ENCODE measurements around the gene ANKRD39.
"Not testable (repeated sequence)": the region's sequence is repeated elsewhere in the genome, so short reads cannot be mapped to it uniquely, and the experiment has no call there.

The ANKRD39 gene

GRCh38 chr2:96866149-96866548, 8.3 kb upstream of the ANKRD39 start:
- no peak overlapping the region for H3K27ac ChIP-seq (ENCODE audit: low read depth, low read length)
- H3K4me1 ChIP-seq (ENCODE audit: control insufficient read depth in 1 of 2, insufficient read depth in 2 of 2, low read length in 2 of 2) = peaks cover 32 to 37% of the 10 kb centered on the region in 2 donors
- no peaks in the 10 kb centered on the region for H3K9me3 ChIP-seq (ENCODE audit: control insufficient read depth in 1 of 2, low read length in 2 of 2)

DNA sequence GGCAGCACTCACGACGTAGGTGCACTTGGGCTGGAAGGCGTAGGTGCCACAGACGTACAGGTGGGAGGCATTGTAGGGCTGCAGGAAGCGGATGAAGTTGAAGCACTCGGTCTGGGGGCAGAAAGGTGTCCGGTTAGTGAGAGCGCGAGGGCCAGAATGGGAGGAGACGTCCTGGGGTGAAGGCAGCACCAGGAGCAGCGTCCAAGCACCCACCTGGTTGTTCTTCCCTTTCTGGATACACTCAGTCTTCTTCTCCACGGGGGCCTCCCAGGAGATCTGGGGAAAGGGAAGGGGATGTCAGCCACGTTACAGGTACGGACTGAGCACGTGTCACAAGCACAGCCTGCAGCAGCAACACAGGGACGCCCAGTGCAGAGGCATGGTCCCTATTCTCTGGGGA, 7.8 kb upstream of the ANKRD39 start:
- no peaks in the 10 kb centered on the region for H3K9me3 ChIP-seq (ENCODE audit: control insufficient read depth in 1 of 2, low read length in 2 of 2)
- H3K9ac ChIP-seq (ENCODE audit: low read depth in 1 of 2, low read length in 2 of 2) = no peak overlapping the region
- H3K4me3 ChIP-seq (ENCODE audit: low read depth in 1 of 2, low read length in 2 of 2) = no peak overlapping the region
- H3K27me3 ChIP-seq (ENCODE audit: control insufficient read depth in 1 of 2, insufficient read depth in 2 of 2, low read length in 2 of 2) = peaks cover 2 to 3% of the 10 kb centered on the region in 2 donors
- H3K36me3 ChIP-seq (ENCODE audit: control insufficient read depth in 1 of 2, insufficient read depth in 2 of 2, low read length in 2 of 2) = peaks cover 16 to 47% of the 10 kb centered on the region in 2 donors
- H3K4me1 ChIP-seq (ENCODE audit: control insufficient read depth in 1 of 2, insufficient read depth in 2 of 2, low read length in 2 of 2) = peaks cover 27 to 32% of the 10 kb centered on the region in 2 donors
- H3K27ac ChIP-seq (ENCODE audit: low read depth, low read length) = no peak overlapping the region

More at GRCh38 chr2:96866149-96866548, 8.3 kb upstream of the ANKRD39 start:
- H3K27me3 ChIP-seq (ENCODE audit: control insufficient read depth in 1 of 2, insufficient read depth in 2 of 2, low read length in 2 of 2) = peaks cover 4 to 7% of the 10 kb centered on the region in 2 donors
- peaks cover 16 to 44% of the 10 kb centered on the region in 2 donors for H3K36me3 ChIP-seq (ENCODE audit: control insufficient read depth in 1 of 2, insufficient read depth in 2 of 2, low read length in 2 of 2)
- no peak overlapping the region for H3K4me3 ChIP-seq (ENCODE audit: low read depth in 1 of 2, low read length in 2 of 2)
- no peak overlapping the region for H3K9ac ChIP-seq (ENCODE audit: low read depth in 1 of 2, low read length in 2 of 2)

- H3K9ac ChIP-seq (ENCODE audit: low read depth in 1 of 2, low read length in 2 of 2) = no peak overlapping the region
- peaks cover 16 to 47% of the 10 kb centered on the region in 2 donors for H3K36me3 ChIP-seq (ENCODE audit: control insufficient read depth in 1 of 2, insufficient read depth in 2 of 2, low read length in 2 of 2)
- no peak overlapping the region for H3K4me3 ChIP-seq (ENCODE audit: low read depth in 1 of 2, low read length in 2 of 2)
- H3K4me1 ChIP-seq (ENCODE audit: control insufficient read depth in 1 of 2, insufficient read depth in 2 of 2, low read length in 2 of 2) = peaks cover 24 to 28% of the 10 kb centered on the region in 2 donors
- H3K27me3 ChIP-seq (ENCODE audit: control insufficient read depth in 1 of 2, insufficient read depth in 2 of 2, low read length in 2 of 2) = no peaks in the 10 kb centered on the region
- no peaks in the 10 kb centered on the region for H3K9me3 ChIP-seq (ENCODE audit: control insufficient read depth in 1 of 2, low read length in 2 of 2)
- H3K27ac ChIP-seq (ENCODE audit: low read depth, low read length) = no peak overlapping the region
Measured at GRCh38 chr2:96864343-96865091, 6.7 kb upstream of the ANKRD39 start.

- Histone ChIP-seq H3K27ac (ENCODE audit: low read depth, low read length) (no peak overlapping the region), H3K9ac (ENCODE audit: low read depth in 1 of 2, low read length in 2 of 2) (no peak overlapping the region), H3K9me3 (ENCODE audit: control insufficient read depth in 1 of 2, low read length in 2 of 2) (no peaks in the 10 kb centered on the region), H3K4me1 (ENCODE audit: control insufficient read depth in 1 of 2, insufficient read depth in 2 of 2, low read length in 2 of 2) (peaks cover 31 to 35% of the 10 kb centered on the region in 2 donors), H3K27me3 (ENCODE audit: control insufficient read depth in 1 of 2, insufficient read depth in 2 of 2, low read length in 2 of 2) (no peaks in the 10 kb centered on the region), H3K36me3 (ENCODE audit: control insufficient read depth in 1 of 2, insufficient read depth in 2 of 2, low read length in 2 of 2) (peaks cover 16 to 47% of the 10 kb centered on the region in 2 donors), H3K4me3 (ENCODE audit: low read depth in 1 of 2, low read length in 2 of 2) (no peak overlapping the region)
Measured at GRCh38 chr2:96863575-96864342, 5.9 kb upstream of the ANKRD39 start.

DNA sequence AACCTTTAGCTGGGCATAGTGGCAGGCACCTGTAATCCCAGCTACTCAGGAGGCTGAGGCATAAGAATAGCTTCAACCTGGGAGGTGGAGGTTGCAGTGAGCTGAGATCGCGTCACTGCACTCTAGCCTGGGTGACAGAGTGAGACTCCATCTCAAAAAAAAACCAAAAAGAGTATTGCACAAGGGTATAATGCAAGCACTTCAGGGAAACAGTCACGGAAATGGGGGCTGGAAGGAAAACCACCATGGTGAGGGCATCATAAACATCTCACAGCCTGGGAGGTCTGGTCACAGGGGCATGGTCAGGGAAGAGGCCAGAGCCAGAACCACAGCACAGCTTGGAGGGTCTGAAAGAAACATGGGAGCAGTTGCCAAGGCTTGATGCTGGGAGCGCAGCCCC, 5.2 kb upstream of the ANKRD39 start:
- H3K9me3 ChIP-seq (ENCODE audit: control insufficient read depth in 1 of 2, low read length in 2 of 2); H3K27ac ChIP-seq (ENCODE audit: low read depth, low read length): not testable (repeated sequence)
- H3K36me3 ChIP-seq (ENCODE audit: control insufficient read depth in 1 of 2, insufficient read depth in 2 of 2, low read length in 2 of 2) = peaks cover 16 to 47% of the 10 kb centered on the region in 2 donors

DNA sequence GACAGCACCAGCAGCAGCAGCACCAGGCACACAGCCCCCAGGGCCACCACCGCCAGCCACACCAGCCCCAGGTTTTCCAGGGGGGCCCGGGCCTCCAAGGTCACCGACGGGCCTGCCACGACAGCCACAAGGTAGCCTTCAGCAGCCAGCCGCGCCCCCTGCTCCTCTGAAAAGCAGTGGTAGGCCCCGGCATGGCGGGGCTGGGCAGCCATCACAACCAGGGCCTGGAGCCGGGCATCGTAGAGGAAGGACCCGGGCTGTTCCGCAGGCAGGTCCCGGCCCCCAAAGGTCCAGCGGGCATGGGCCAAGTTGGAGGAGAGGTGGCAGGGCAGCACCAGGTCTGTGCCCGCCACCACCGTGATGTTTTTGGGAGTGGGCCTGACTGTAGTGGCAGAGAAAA, 3.3 kb upstream of the ANKRD39 start:
- Histone ChIP-seq H3K36me3 (ENCODE audit: control insufficient read depth in 1 of 2, insufficient read depth in 2 of 2, low read length in 2 of 2) (peaks cover 13 to 44% of the 10 kb centered on the region in 2 donors), H3K27me3 (ENCODE audit: control insufficient read depth in 1 of 2, insufficient read depth in 2 of 2, low read length in 2 of 2) (no peaks in the 10 kb centered on the region), H3K27ac (ENCODE audit: low read depth, low read length) (no peak overlapping the region), H3K4me3 (ENCODE audit: low read depth in 1 of 2, low read length in 2 of 2) (no peak overlapping the region), H3K9me3 (ENCODE audit: control insufficient read depth in 1 of 2, low read length in 2 of 2) (no peaks in the 10 kb centered on the region), H3K4me1 (ENCODE audit: control insufficient read depth in 1 of 2, insufficient read depth in 2 of 2, low read length in 2 of 2) (peaks cover 26 to 29% of the 10 kb centered on the region in 2 donors), H3K9ac (ENCODE audit: low read depth in 1 of 2, low read length in 2 of 2) (no peak overlapping the region)

More for the DNA sequence above, 5.2 kb upstream of the ANKRD39 start:
- not testable (repeated sequence) for H3K4me3 ChIP-seq (ENCODE audit: low read depth in 1 of 2, low read length in 2 of 2); H3K27me3 ChIP-seq (ENCODE audit: control insufficient read depth in 1 of 2, insufficient read depth in 2 of 2, low read length in 2 of 2); H3K9ac ChIP-seq (ENCODE audit: low read depth in 1 of 2, low read length in 2 of 2)
- H3K4me1 ChIP-seq (ENCODE audit: control insufficient read depth in 1 of 2, insufficient read depth in 2 of 2, low read length in 2 of 2) = peaks cover 31 to 34% of the 10 kb centered on the region in 2 donors

GRCh38 chr2:96860065-96861029, 2.5 kb upstream of the ANKRD39 start:
- no peak overlapping the region for H3K9ac ChIP-seq (ENCODE audit: low read depth in 1 of 2, low read length in 2 of 2)
- no peak overlapping the region for H3K4me3 ChIP-seq (ENCODE audit: low read depth in 1 of 2, low read length in 2 of 2)
- H3K4me1 ChIP-seq (ENCODE audit: control insufficient read depth in 1 of 2, insufficient read depth in 2 of 2, low read length in 2 of 2) = peaks cover 26 to 27% of the 10 kb centered on the region in 2 donors
- no peaks in the 10 kb centered on the region for H3K27me3 ChIP-seq (ENCODE audit: control insufficient read depth in 1 of 2, insufficient read depth in 2 of 2, low read length in 2 of 2)
- H3K9me3 ChIP-seq (ENCODE audit: control insufficient read depth in 1 of 2, low read length in 2 of 2) = no peaks in the 10 kb centered on the region
- peaks cover 13 to 37% of the 10 kb centered on the region in 2 donors for H3K36me3 ChIP-seq (ENCODE audit: control insufficient read depth in 1 of 2, insufficient read depth in 2 of 2, low read length in 2 of 2)
- no peak overlapping the region for H3K27ac ChIP-seq (ENCODE audit: low read depth, low read length)

DNA sequence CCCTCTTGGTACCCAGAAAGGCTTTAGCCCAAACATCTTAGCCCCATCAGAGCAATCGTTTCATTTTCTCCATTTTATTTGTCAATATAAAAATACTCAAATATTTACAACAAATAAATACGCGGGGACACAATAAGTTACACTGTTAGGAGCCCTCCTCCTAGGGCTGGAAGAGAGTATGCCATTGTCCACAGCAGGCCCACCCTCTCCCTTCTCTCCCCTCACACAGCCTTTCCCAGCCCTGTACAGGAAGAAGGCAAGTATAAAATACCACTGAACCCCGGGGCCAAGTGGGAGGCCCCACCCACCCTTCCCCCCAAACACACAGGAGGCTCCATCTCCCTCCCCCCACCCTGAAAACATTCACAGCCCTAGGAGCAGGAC, 1.9 kb upstream of the ANKRD39 start:
- no peak overlapping the region for H3K4me3 ChIP-seq (ENCODE audit: low read depth in 1 of 2, low read length in 2 of 2)
- peaks cover 26 to 27% of the 10 kb centered on the region in 2 donors for H3K4me1 ChIP-seq (ENCODE audit: control insufficient read depth in 1 of 2, insufficient read depth in 2 of 2, low read length in 2 of 2)
- H3K36me3 ChIP-seq (ENCODE audit: control insufficient read depth in 1 of 2, insufficient read depth in 2 of 2, low read length in 2 of 2) = peaks cover 13 to 30% of the 10 kb centered on the region in 2 donors
- H3K27me3 ChIP-seq (ENCODE audit: control insufficient read depth in 1 of 2, insufficient read depth in 2 of 2, low read length in 2 of 2) = no peaks in the 10 kb centered on the region
- H3K9ac ChIP-seq (ENCODE audit: low read depth in 1 of 2, low read length in 2 of 2) = no peak overlapping the region
- H3K27ac ChIP-seq (ENCODE audit: low read depth, low read length) = no peak overlapping the region
- H3K9me3 ChIP-seq (ENCODE audit: control insufficient read depth in 1 of 2, low read length in 2 of 2) = no peaks in the 10 kb centered on the region

- Histone ChIP-seq H3K27me3 (ENCODE audit: control insufficient read depth in 1 of 2, insufficient read depth in 2 of 2, low read length in 2 of 2) (no peaks in the 10 kb centered on the region), H3K4me1 (ENCODE audit: control insufficient read depth in 1 of 2, insufficient read depth in 2 of 2, low read length in 2 of 2) (peaks cover 26 to 27% of the 10 kb centered on the region in 2 donors), H3K27ac (ENCODE audit: low read depth, low read length) (peak overlapping the region; percentile 20), H3K4me3 (ENCODE audit: low read depth in 1 of 2, low read length in 2 of 2) (peak overlapping the region in 1 of 2 donors; percentile 16), H3K36me3 (ENCODE audit: control insufficient read depth in 1 of 2, insufficient read depth in 2 of 2, low read length in 2 of 2) (peaks cover 9 to 29% of the 10 kb centered on the region in 2 donors), H3K9ac (ENCODE audit: low read depth in 1 of 2, low read length in 2 of 2) (peak overlapping the region in 1 of 2 donors; percentile 43), H3K9me3 (ENCODE audit: control insufficient read depth in 1 of 2, low read length in 2 of 2) (no peaks in the 10 kb centered on the region)
Measured at GRCh38 chr2:96859099-96859649, 1.4 kb upstream of the ANKRD39 start.
